GM19463 (cell line): ENCODE results near the gene GLIPR2.
"Not testable (repeated sequence)": the region's sequence is repeated elsewhere in the genome, so short reads cannot be mapped to it uniquely, and the experiment has no call there.

ENCODE experiments used
- ATAC-seq: cut with Tn5 transposase; IDR thresholded peaks from one replicate; pipeline ENCODE4 v1.9.1; 2021; ENCODE audit warnings: mild to moderate bottlenecking, moderate library complexity; ENCODE audit not compliant: unreplicated experiment

The GLIPR2 gene

GRCh38 chr9:36142510-36143244, 6.1 kb downstream of the GLIPR2 start:
- no peak for ATAC-seq

- ATAC-seq = no peak
Observed at GRCh38 chr9:36143245-36143641, 6.7 kb downstream of the GLIPR2 start.

GRCh38 chr9:36144309-36145232, 8.0 kb downstream of the GLIPR2 start:
- no peak for ATAC-seq

GRCh38 chr9:36145970-36146369, 9.4 kb downstream of the GLIPR2 start:
- no peak for ATAC-seq

- no peak for ATAC-seq
Observed at GRCh38 chr9:36146651-36147050, 10.1 kb downstream of the GLIPR2 start.

- no peak for ATAC-seq
Observed at GRCh38 chr9:36147441-36148175, 11.1 kb downstream of the GLIPR2 start.

GRCh38 chr9:36148311-36149051, 11.9 kb downstream of the GLIPR2 start:
- peak; percentile 62 for ATAC-seq

- ATAC-seq = no peak
Observed at GRCh38 chr9:36149197-36149596, 12.7 kb downstream of the GLIPR2 start.

GRCh38 chr9:36150574-36151315, 14.2 kb downstream of the GLIPR2 start:
- no peak for ATAC-seq

- ATAC-seq = peak; percentile 81
Observed at GRCh38 chr9:36151316-36152210, 15.0 kb downstream of the GLIPR2 start.

GRCh38 chr9:36152741-36153438, 16.4 kb downstream of the GLIPR2 start:
- no peak for ATAC-seq

GRCh38 chr9:36153746-36154145, 17.2 kb downstream of the GLIPR2 start:
- ATAC-seq = no peak

GRCh38 chr9:36154331-36154952, 17.9 kb downstream of the GLIPR2 start:
- ATAC-seq = no peak

GRCh38 chr9:36156116-36156515, 19.6 kb downstream of the GLIPR2 start:
- ATAC-seq = no peak

GRCh38 chr9:36158122-36158521, 21.6 kb downstream of the GLIPR2 start:
- ATAC-seq = no peak

- ATAC-seq = no peak
Observed at GRCh38 chr9:36158917-36159316, 22.4 kb downstream of the GLIPR2 start.

GRCh38 chr9:36159509-36159908, 23.0 kb downstream of the GLIPR2 start:
- ATAC-seq = not testable (repeated sequence)

- not testable (repeated sequence) for ATAC-seq
Observed at GRCh38 chr9:36160126-36160525, 23.6 kb downstream of the GLIPR2 start.
